HTERT RPE-1 (cell line): Measurements from ENCODE around the gene PNPLA7.
"Not testable (repeated sequence)": the region's sequence is repeated elsewhere in the genome, so short reads cannot be mapped to it uniquely, and the experiment has no call there.

ENCODE experiments used
- in situ Hi-C: fragments of 300-500 bp; cut with MboI; formaldehyde crosslinking; loops from 4 replicates; pipeline ENCODE4 v1.14.3; 2020; ENCODE audit warnings: low sequenced_read_pairs

PNPLA7 gene

GRCh38 chr9:137482094-137482781, 68.0 kb downstream of the PNPLA7 start:
- in situ Hi-C loops, result no loop called here

- in situ Hi-C loops, result no loop called here
Observed at GRCh38 chr9:137480686-137481683, 69.2 kb downstream of the PNPLA7 start.

GRCh38 chr9:137479892-137480685, 70.1 kb downstream of the PNPLA7 start:
- in situ Hi-C loops, result no loop called here

- in situ Hi-C loops, result no loop called here
Observed at GRCh38 chr9:137478962-137479861, 71.0 kb downstream of the PNPLA7 start.

GRCh38 chr9:137478613-137478961, 71.6 kb downstream of the PNPLA7 start:
- in situ Hi-C loops, result no loop called here

DNA sequence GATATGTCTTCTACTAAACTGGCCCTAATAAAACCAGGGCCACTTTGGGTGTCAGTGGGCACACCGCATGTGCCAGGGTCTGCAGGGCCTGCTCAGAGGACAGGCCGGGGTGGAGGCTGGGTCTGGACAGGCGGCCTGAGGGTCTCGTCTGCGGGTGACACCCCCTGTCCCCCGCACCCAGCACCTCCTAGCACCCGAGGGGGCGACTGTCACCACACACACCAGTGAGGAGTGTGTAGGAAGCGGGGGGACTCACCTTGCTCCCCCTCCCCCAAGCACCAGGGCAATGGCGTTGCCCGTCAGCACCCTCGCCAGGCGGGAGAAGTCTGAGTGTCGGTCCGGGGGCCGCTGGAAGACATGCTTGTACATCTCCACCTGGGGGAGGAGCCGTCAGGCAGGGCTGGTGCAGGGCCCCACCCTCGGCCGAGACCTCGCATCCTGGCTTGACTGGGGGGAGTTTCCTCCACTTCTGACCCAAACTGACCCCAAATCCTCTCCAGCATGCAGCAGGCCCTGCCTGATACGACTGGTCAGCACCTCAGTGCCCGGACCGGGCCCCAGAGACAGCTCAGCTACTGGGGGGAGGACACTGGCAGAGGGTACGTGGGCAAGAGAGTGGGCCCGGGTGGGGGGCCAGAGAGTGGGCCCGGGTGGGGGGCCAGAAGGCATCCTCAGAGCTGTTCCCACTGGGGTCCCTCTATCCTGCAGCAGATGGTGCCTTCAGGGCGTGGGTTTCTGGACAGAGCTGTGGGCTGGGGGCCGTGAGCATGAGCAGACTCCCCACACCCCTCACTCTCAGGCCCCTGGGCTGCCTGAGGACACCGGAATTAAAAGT, 72.2 kb downstream of the PNPLA7 start:
- in situ Hi-C loops, result no loop called here

GRCh38 chr9:137476856-137477255, 73.3 kb downstream of the PNPLA7 start:
- in situ Hi-C loops, result no loop called here

DNA sequence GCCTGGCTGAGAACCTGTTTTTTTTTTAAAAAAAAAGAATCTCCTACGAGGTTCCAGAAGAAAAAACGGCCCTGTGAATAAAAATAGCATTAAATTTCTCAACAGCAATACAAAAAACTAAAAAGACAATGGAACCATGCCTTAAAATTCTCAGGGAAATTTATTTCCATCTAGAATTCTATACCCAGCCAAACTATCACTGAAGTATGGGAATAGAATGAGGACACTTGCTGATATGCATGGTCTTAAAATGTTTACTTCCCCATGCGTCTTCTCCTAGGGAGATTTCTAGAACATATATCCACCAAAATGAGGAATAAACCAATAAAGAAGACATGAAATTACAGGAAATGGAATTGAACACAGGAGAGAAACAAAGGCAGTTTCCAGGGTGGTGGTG, 74.5 kb downstream of the PNPLA7 start:
- in situ Hi-C loops, result no loop called here

DNA sequence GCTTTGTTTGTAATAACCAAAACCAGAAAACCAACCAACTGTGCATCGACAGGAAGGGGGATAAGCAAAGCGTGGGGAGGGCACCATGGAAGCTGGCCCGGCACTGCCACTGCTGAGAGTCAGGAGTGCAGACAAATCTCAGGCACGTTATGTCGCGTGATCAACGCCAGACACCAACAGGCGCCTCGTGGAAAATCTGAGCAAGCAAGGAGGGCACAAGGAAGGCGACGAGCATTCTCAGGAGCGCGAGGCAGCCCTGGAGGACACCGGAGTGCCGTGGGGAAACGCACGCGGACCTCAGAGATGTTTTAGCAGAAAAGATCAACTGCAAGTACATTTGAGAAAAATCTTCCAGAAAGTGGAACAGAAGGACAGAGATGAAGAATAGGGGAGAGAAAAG, 75.9 kb downstream of the PNPLA7 start:
- in situ Hi-C loops, result no loop called here

GRCh38 chr9:137470785-137471184, 79.4 kb downstream of the PNPLA7 start:
- in situ Hi-C loops, result no loop called here

DNA sequence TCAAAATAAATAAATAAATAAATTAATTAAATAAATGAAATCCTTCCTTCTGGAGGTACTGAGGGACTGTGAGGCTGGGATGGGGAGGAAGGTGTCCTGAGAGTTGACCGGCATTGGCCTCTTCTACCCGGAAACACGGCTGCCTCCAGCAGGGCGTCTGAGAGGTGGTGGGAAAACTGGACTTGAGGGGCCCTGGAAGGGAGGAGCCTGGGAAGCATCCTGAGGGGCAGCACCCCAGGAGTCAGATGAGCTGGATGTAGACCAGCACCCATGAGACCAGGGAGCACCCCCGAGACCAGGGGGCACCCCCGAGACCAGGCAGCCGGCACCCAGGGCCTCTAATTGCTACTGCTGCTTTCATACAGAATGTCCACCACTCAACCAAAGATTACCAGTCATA, 82.3 kb downstream of the PNPLA7 start:
- in situ Hi-C loops, result no loop called here

DNA sequence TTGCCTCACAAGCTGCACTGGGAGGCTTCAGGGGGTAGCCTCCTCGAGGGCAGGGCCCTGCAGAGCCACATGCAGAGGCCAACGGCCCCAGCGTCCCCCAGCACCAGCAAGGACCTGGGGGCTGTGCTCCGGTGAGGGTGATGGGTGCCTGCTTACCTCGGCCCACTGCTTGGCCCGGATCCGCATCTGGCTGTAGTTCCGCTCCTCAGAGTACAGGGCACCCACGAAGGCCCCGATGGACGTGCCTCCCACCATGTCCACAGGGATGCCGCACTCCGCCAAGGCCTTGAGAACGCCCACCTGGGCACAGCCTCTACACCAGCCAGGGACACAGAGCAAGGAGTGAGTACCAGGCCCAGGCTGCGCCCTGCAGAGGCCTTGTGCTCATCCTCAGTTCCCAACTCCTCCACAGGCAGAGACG, 83.0 kb downstream of the PNPLA7 start:
- in situ Hi-C loops, result no loop called here

DNA sequence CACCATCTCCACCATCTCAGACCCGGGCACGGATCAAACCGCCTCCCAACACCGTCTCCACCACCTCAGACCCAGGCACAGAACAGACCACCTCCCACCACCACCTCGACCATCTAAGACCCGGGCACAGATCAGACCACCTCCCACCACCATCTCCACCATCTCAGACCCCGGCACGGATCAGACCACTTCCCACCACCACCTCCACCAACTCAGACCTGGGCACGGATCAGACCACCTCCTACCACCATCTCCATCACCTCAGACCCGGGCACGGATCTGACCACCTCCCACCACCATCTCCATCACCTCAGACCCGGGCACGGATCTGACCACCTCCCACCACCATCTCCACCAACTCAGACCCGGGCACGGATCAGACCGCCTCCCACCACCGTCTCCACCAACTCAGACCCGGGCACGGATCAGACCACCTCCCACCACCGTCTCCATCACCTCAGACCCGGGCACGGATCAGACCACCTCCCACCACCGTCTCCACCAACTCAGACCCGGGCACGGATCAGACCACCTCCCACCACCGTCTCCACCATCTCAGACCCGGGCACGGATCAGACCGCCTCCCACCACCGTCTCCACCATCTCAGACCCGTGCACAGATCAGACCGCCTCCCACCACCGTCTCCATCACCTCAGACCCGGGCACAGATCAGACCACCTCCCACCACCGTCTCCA, 83.7 kb downstream of the PNPLA7 start:
- in situ Hi-C loops, result not testable (repeated sequence)

DNA sequence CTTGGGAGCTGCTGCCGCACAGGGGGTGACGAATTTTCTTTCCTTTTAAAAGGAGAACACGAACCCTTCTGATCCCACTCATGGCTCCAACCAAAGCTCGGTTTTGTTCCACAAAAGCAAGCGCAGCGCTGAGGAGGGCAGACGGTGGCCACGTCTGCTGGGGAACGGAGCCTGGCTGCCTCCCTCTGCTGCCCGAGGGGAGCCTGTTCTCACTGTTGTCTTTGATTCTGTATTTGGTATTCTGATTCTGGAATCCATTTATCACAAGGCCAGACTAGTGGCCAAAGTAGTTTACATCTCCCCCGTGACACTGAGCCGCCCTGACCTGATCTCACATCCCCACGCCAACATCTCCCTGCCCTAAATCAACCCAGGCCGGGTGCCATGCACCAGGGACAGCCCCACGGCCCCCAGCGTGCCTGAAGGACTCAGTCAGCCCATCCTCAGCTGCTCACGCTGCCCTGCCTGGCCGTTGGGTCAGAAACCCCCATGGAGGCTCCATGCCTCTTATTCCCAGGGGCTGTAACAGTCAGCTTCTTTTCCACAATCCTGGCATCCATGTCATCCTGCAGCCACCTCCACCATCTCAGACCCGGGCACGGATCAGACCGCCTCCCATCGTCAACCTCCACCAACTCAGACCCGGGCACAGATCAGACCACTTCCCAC, 84.3 kb downstream of the PNPLA7 start:
- in situ Hi-C loops, result no loop called here

- in situ Hi-C loops, result no loop called here
Observed at GRCh38 chr9:137465000-137465719, 85.0 kb downstream of the PNPLA7 start.

GRCh38 chr9:137464291-137464999, 85.8 kb downstream of the PNPLA7 start:
- in situ Hi-C loops, result no loop called here

DNA sequence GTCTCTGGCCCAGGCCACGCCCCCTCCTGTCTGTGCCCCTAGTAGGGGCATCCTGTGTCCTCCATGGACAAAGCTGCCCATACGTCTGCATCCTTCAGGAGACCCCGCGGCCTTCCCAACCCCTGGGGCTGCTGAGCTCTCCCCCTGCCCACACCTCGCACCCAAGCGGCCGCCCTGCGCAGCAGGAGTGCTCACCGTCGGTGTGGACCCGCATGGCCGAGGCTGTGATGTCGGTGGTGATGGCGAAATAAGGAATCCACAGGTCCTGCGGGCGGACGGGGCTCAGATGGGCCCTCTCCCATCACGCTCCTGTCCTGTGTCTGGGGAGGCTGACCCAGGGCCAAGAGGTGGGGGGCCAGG, 86.3 kb downstream of the PNPLA7 start:
- in situ Hi-C loops, result no loop called here
